Glomerular visceral epithelial cell (primary cell): ENCODE results near the gene ZNF496.
"Not testable (repeated sequence)": the region's sequence is repeated elsewhere in the genome, so short reads cannot be mapped to it uniquely, and the experiment has no call there.

ENCODE experiments used
- DNase-seq: peaks from one replicate; pipeline ENCODE4 v3.0.0-alpha.2; 2016; ENCODE audit errors: extremely low spot score

Gene ZNF496

GRCh38 chr1:247293047-247293446, 38.6 kb downstream of the ZNF496 start:
- no peak for DNase-seq

DNA sequence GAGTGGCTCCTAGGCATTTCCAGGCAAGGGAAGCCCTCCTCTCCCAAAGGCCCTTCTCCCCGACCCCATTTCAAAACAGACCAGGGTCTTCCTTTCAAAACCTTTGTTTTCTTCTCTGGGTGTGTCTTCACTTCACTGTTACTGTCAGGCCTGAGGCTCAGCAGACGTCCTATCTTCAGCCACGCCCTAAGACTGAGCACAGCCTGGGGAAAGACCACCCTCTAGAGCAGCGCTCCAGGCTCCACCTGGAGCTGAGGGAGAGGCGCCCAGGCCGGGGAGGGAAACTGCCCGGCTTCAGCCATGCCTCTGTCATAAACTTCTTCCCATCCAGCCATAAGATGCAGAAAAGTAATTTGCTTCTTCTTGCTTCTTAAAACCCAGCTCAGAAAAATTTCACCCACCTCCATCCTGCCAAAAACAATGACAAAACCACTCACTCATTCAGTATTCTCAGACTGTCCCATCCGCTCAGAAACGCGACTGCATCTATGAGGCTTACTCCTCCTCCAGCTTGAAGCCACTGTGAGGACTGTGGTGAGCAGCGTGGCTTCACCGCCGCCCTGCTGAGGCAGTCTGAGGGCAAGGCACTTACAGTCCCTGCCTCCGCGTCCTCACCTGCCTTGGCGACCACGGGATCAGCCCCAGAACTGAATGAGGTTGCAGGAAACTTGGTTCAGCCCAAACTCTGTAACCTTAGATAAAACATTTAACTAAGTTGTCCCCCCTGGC, 39.7 kb downstream of the ZNF496 start:
- DNase-seq: no peak

GRCh38 chr1:247291161-247291560, 40.5 kb downstream of the ZNF496 start:
- DNase-seq: no peak

- no peak for DNase-seq
Observed at GRCh38 chr1:247290576-247290975, 41.1 kb downstream of the ZNF496 start.

- not testable (repeated sequence) for DNase-seq
Observed at GRCh38 chr1:247289274-247289892, 42.3 kb downstream of the ZNF496 start.

- no peak for DNase-seq
Observed at GRCh38 chr1:247288341-247288740, 43.3 kb downstream of the ZNF496 start.

DNA sequence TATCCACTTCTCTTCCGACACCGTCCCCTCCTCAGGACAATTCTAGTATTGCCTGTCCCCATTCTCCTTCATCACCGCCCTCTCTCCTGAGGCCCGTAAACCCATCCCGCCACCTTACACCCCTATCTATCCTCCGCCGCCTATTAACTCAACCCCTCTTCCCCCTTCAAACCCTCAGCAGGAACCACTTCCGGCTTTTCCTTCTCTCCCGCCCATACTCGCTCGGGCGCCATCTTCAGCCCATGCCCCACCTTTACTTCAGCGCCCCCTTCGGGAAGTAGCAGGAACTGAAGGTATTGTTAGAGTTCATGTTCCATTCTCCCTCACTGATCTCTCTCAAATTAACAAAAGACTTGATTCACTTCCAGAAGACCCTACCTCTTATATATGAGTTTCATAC, 44.2 kb downstream of the ZNF496 start:
- DNase-seq: no peak

GRCh38 chr1:247286134-247286670, 45.5 kb downstream of the ZNF496 start:
- no peak for DNase-seq

DNA sequence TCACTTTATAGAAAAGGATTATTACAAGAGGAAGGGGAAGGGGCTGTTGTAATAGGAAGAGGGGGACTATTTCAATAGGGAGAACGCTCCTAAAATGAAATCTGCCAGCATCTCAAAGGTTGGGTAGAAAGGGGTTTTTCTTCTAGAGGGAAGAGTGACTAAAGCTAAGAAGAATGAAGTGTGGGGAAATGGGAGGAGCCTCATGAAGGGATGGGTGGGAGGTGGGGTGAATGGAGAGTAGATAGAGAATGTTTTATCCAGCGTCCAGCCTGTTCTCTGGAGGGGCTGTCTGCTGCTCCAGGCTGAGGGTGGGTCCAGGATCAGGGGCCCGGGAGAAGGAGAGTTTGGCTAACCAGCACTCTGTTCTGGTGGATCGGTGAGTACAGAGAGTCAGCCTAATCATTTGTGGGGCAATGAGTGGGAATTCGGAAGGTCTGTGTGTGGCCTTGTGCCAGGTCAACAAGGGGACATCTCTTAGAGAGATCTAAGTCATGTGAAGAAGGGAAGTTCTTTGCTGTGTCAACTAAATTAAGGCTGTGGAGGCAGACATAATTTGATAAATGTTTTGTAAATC, 50.6 kb downstream of the ZNF496 start:
- peak; percentile 20 for DNase-seq

- DNase-seq: peak; percentile 30
Observed at GRCh38 chr1:247277191-247277590, 54.5 kb downstream of the ZNF496 start.

DNA sequence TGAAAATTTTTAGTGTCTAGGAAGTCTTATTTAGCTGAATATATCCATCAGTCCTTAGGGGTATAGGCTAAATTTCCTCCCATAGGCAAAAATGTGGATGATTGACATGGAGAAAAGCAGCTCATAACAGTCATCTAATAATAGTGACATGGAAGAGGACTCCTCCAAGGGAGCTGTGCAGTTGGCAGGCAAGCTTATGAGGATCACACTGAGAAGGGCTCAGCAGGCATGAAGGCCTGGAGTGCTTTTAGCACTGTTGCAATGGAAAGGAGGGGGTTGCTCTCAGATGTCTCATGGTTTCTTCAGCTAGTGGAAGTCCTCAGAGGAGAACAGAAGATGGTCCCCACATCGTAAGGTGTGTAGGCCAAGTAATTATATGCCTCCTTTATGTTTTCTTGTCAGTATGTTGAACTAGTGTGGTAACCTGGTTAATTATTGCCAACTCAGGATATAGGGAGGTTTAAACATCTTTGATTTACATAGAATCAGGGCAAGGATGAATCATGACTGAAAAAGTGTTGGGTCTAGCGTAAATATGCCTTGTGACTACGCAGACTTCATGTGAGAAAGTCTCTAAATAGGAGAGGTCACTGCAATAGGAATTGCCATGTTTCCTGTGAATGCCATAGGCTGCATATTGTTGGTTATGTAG, 56.9 kb downstream of the ZNF496 start:
- DNase-seq: peak; percentile 44

GRCh38 chr1:247273013-247273412, 58.7 kb downstream of the ZNF496 start:
- no peak for DNase-seq

DNA sequence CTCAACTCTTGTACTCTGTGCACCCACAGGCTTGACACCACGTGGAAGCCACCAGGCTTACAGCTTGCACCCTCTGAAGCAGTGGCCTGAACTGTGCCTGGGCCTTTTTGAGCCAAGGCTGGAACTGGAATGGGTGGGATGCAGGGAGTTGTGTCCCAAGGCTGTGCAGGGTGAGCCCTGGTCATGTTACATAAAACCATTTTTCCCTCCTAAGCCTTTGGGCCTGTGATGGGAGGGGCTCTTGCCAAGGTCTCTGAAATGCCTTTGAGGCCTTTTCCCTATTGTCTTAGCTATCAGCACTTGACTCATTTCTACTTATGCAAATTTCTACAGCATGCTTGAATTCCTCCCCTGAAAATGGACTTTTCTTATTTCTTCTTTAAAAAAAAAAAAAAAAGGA, 61.7 kb downstream of the ZNF496 start:
- no peak for DNase-seq

DNA sequence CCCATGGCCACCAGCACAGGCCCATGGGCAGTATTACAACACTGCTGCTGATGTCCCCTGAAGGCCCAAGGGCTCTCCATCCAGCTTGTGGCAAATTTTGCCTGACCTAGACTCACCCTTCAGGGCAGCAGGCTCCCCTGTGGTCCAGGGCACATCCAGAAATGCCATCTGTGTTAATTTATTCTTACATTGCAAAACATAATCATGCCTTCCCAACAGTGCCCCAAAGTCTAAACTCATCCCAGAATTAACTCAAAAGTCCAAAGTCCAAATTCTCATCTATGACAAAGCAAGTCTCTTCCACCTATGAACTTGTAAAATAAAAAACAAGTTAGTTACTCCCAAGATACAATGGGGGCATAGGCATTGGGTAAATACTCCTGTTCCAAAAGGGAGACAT, 62.5 kb downstream of the ZNF496 start:
- no peak for DNase-seq

GRCh38 chr1:247268390-247269045, 63.1 kb downstream of the ZNF496 start:
- no peak for DNase-seq

GRCh38 chr1:247266053-247266452, 65.6 kb downstream of the ZNF496 start:
- DNase-seq: no peak

- not testable (repeated sequence) for DNase-seq
Observed at GRCh38 chr1:247255772-247256171, 75.9 kb downstream of the ZNF496 start, which contains the start of gene VN1R5. TSS of gene VN1R5 (plus strand) at chr1:247256072.

DNA sequence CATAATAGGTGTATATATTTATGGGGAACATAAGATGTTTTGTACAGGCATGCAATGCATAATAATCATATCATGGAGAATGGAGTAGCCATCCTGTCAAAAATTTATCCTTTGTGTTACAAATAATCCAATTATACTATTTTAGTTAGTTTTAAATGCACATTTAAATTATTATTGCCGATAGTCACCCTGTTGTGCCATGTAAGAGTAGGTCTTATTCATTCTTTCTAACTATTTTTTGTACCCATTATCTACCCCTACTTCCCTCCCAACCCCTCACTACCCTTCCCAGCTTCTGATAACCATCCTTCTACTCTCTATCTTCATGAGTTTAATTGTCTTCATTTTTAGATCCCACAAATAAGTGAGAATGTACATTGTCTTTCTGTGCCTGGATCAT, 84.1 kb downstream of the ZNF496 start:
- DNase-seq: no peak
